Stimulated activated CD8-positive, alpha-beta memory T cell treated with anti-CD3 and anti-CD28 coated beads, Interleukin-4, amount 100 ng/mL, for 4 hours (primary cell): ENCODE measurements around the gene VIT.

ENCODE experiments used
- DNase-seq, 2 donors: peaks; one replicate each; pipeline ENCODE4 v3.0.0-alpha.2; 2020; ENCODE audit warnings: low read depth in 2 of 2, low spot score in 1 of 2

The VIT gene

GRCh38 chr2:36854241-36854640 lies 157.7 kb downstream of the VIT start:
- DNase-seq: no peak

DNA sequence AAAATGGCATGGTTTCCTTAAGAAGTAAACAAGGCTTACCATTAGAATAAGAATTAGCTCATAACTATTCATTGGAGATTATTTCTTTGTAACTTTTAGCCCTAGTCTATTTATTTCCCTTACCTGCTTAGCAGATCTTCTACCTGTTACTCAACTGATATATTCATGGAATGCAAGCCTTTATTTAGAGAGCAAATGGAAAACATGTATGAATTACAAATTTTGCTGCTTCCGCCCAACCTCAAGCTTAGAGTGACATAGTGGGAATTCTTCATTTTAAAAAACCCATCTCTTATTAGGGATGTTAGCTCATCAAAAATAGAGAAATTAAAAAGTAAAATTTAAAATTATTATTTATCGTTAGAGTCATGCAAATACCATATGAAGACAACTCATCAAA lies 158.9 kb downstream of the VIT start:
- DNase-seq: no peak

DNA sequence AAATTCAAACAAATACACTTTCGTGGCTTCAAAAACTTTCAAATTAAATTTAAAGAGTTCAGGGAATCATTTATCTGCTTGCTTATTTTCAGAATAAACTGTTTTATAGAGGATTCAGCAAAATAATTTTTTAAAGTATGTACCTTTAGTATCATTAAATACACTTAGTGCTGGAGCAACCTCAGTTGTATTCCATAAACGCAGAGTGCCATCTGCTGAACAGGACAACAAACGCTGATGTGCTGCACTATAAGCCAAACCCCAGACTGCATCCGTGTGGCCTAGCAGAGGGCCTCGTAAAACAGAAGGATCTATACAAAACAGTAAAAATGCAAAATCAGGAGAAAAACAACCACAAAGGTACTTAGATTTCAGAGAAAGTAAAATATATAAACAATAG lies 161.2 kb downstream of the VIT start:
- DNase-seq: no peak

- no peak for DNase-seq
Observed at GRCh38 chr2:36858551-36859365, 162.3 kb downstream of the VIT start.

- DNase-seq: no peak
Observed at GRCh38 chr2:36859366-36859792, 162.9 kb downstream of the VIT start.

- DNase-seq: no peak
Observed at GRCh38 chr2:36861896-36862295, 165.4 kb downstream of the VIT start.
